OCI-M2 (cell line): ENCODE data around the gene PMEPA1.

Experiments
- DNase-seq: peaks from one replicate; lab custom pipeline; 2025; ENCODE audit not compliant: unreplicated experiment; lab: John Stamatoyannopoulos, UW

PMEPA1 gene

GRCh38 chr20:57627339-57627738 is 82.5 kb downstream of the PMEPA1 start:
- DNase-seq: no peak

- no peak for DNase-seq
These were observed 83.8 kb downstream of the PMEPA1 start for GRCh38 chr20:57625978-57626377.

GRCh38 chr20:57625181-57625958 is 84.4 kb downstream of the PMEPA1 start:
- no peak for DNase-seq

- DNase-seq: no peak
These were observed 85.7 kb downstream of the PMEPA1 start for GRCh38 chr20:57624124-57624523.

GRCh38 chr20:57622579-57623381 is 87.0 kb downstream of the PMEPA1 start:
- DNase-seq: no peak

- DNase-seq: no peak
These were observed 87.6 kb downstream of the PMEPA1 start for GRCh38 chr20:57622201-57622570.

- no peak for DNase-seq
These were observed 88.2 kb downstream of the PMEPA1 start for GRCh38 chr20:57621421-57622200.

GRCh38 chr20:57620999-57621398 is 88.8 kb downstream of the PMEPA1 start:
- DNase-seq: no peak

GRCh38 chr20:57620274-57620990 is 89.4 kb downstream of the PMEPA1 start, which contains the start of gene ZBP1:
Gene ZBP1, minus strand, starts transcription at chr20:57620426. Its CDS starts 131 bp downstream, at chr20:57620295.
- no peak for DNase-seq

GRCh38 chr20:57619051-57619831 is 90.6 kb downstream of the PMEPA1 start:
- DNase-seq: no peak

GRCh38 chr20:57618764-57619050 is 91.1 kb downstream of the PMEPA1 start:
- no peak for DNase-seq

- DNase-seq: no peak
These were observed 91.6 kb downstream of the PMEPA1 start for GRCh38 chr20:57618091-57618763.

GRCh38 chr20:57617079-57617795 is 92.6 kb downstream of the PMEPA1 start:
- no peak for DNase-seq

GRCh38 chr20:57616143-57616951 is 93.5 kb downstream of the PMEPA1 start:
- no peak for DNase-seq

GRCh38 chr20:57615445-57615811 is 94.4 kb downstream of the PMEPA1 start:
- DNase-seq: no peak

- no peak for DNase-seq
These were observed 95.0 kb downstream of the PMEPA1 start for GRCh38 chr20:57614490-57615444.

- DNase-seq: no peak
These were observed 96.3 kb downstream of the PMEPA1 start for GRCh38 chr20:57613481-57613921.
